Thoracic aorta (tissue), 2 donors: ENCODE measurements around the gene RAVER1. TPM values are rescaled to one million over a fixed set of nuclear protein-coding genes. Genes with fewer than 3 reads are reported as not detected.

ENCODE experiments used
- ATAC-seq: fragments of 150-250 bp; one replicate; pipeline ENCODE4 v1.8.0; 2017; ENCODE audit warnings: low read depth; ENCODE audit not compliant: insufficient number of reproducible peaks, low FRiP score
- DNase-seq: peaks from one replicate; pipeline ENCODE4 v3.0.0-alpha.2; 2020; ENCODE audit warnings: low spot score
- H3K27ac ChIP-seq, 2 donors: fragments of 200-600 bp; sonication (generic); 1 replicate in 1 of 2; 2 replicates in 1 of 2; pipeline ENCODE4 v1.5.1; 2016; ENCODE audit warnings: mild to moderate bottlenecking in 2 of 2, moderate library complexity in 2 of 2
- H3K27me3 ChIP-seq: fragments of 200-600 bp; sonication (generic); replicated peaks from 2 replicates; pipeline ENCODE4 v1.6.0; 2016; ENCODE audit warnings: mild to moderate bottlenecking; ENCODE audit not compliant: insufficient read depth
- H3K36me3 ChIP-seq: fragments of 200-600 bp; sonication (generic); one replicate; pipeline ENCODE4 v1.5.1; 2016
- H3K4me1 ChIP-seq, 2 donors: fragments of 200-600 bp; sonication (generic); 1 replicate in 1 of 2; 2 replicates in 1 of 2; pipeline versions ENCODE4 v1.5.1 to v1.6.0; 2016; ENCODE audit warnings: low read depth in 2 of 2, mild to moderate bottlenecking in 1 of 2; ENCODE audit not compliant: control insufficient read depth in 1 of 2
- H3K4me3 ChIP-seq: fragments of 200-600 bp; sonication (generic); 2 replicates; pipeline ENCODE4 v1.5.1; 2016; ENCODE audit warnings: mild to moderate bottlenecking
- H3K9me3 ChIP-seq: fragments of 200-600 bp; sonication (generic); 2 replicates; pipeline ENCODE4 v1.5.1; 2016
- CTCF ChIP-seq: fragments of 200-600 bp; sonication (generic); IDR thresholded peaks from one replicate; pipeline ENCODE4 v1.5.1; 2019; ENCODE audit warnings: antibody characterized with exemption
- total RNA-seq, 2 donors: library from RNA; depleted of rRNA; stranded (reverse); fragments of >200 nt; gene quantifications; one replicate each; pipeline versions ENCODE4 v1.1.0 to v1.2.3, GENCODE V29; 2016

Gene RAVER1
- total RNA-seq, 2 donors from 2014 or later: 31.8 to 33.4 TPM

- Histone ChIP-seq H3K36me3 (no peaks in the 10 kb centered on the region), H3K9me3 (no peaks in the 10 kb centered on the region), H3K27ac (no peak overlapping the region), H3K4me1 (no peaks in the 10 kb centered on the region), H3K27me3 (no peaks in the 10 kb centered on the region), H3K4me3 (no peak overlapping the region)
- ATAC-seq (no peak), DNase-seq (no peak)
- no peak for TF ChIP-seq CTCF
Observed at GRCh38 chr19:10277795-10278589, 55.3 kb downstream of the RAVER1 start.

- TF ChIP-seq CTCF: no peak
- Histone ChIP-seq H3K27me3 (peaks cover 8% of the 10 kb centered on the region), H3K36me3 (no peaks in the 10 kb centered on the region), H3K9me3 (no peaks in the 10 kb centered on the region), H3K4me1 (peaks cover 0 to 12% of the 10 kb centered on the region in 2 donors), H3K27ac (no peak overlapping the region), H3K4me3 (no peak overlapping the region)
- DNase-seq (no peak), ATAC-seq (no peak)
Observed at GRCh38 chr19:10274589-10274988, 58.7 kb downstream of the RAVER1 start.

- Histone ChIP-seq H3K4me1 (peaks cover 0 to 13% of the 10 kb centered on the region in 2 donors), H3K4me3 (peak overlapping the region; percentile 69), H3K36me3 (no peaks in the 10 kb centered on the region), H3K27ac (peak overlapping the region in 1 of 2 donors; percentile 68), H3K27me3 (peaks cover 9% of the 10 kb centered on the region), H3K9me3 (no peaks in the 10 kb centered on the region)
- no peak for TF ChIP-seq CTCF
- ATAC-seq: no peak
- no peak for DNase-seq
Observed at GRCh38 chr19:10271543-10272086, 61.7 kb downstream of the RAVER1 start.

GRCh38 chr19:10270616-10271394 is 62.5 kb downstream of the RAVER1 start, which contains the start of gene ICAM1:
TSS of gene ICAM1 (plus strand) at chr19:10271120. CDS start at chr19:10271160, 40 bp downstream.
- no peak for TF ChIP-seq CTCF
- Histone ChIP-seq H3K27ac (peak within 1 kb of the TSS; percentile 59 to 68), H3K9me3 (no peaks in the 10 kb centered on the region), H3K36me3 (no peaks in the 10 kb centered on the region), H3K4me1 (peaks cover 0 to 13% of the 10 kb centered on the region in 2 donors), H3K4me3 (peak within 1 kb of the TSS; percentile 69), H3K27me3 (peaks cover 9% of the 10 kb centered on the region)
- peak; percentile 30 for ATAC-seq
- DNase-seq: no peak

- ATAC-seq (no peak), DNase-seq (no peak)
- H3K36me3 ChIP-seq: no peaks in the 10 kb centered on the region
- H3K4me3 ChIP-seq: peak overlapping the region; percentile 69
- peak overlapping the region; percentile 59 to 68 for H3K27ac ChIP-seq
- no peak for TF ChIP-seq CTCF
- H3K9me3 ChIP-seq: no peaks in the 10 kb centered on the region
- peaks cover 0 to 13% of the 10 kb centered on the region in 2 donors for H3K4me1 ChIP-seq
- peaks cover 9% of the 10 kb centered on the region for H3K27me3 ChIP-seq
Observed at GRCh38 chr19:10270180-10270615, 63.1 kb downstream of the RAVER1 start.
